A549 (cell line): ENCODE results near the gene RFESD. TPM values are rescaled to one million over a fixed set of nuclear protein-coding genes. Genes with fewer than 3 reads are reported as not detected.

Source experiments
- ATAC-seq, 2 experiments: fragments of 200-7000 bp in 1 of 2; fragments of >200 bp in 1 of 2; cut with Nextera tagmentation in 1 of 2; cut with Tn5 transposase in 1 of 2; 3 replicates each; pipeline versions ENCODE4 v1.8.0 to v1.9.1; 2018 to 2020; ENCODE audit warnings: mild to moderate bottlenecking in 1 of 2, moderate library complexity in 1 of 2
- CTCF ChIA-PET: fragments of 300-600 bp; sonication (Branson Sonifier 250); formaldehyde crosslinking; extraction: SDS; loops from one replicate; lab custom pipeline; 2021; ENCODE audit warnings: antibody characterized with exemption, inconsistent platforms; lab: Yijun Ruan, JAX
- POLR2A ChIA-PET: fragments of 350-600 bp; formaldehyde crosslinking; extraction: SDS; loops from one replicate; lab custom pipeline; 2021; ENCODE audit warnings: antibody characterized with exemption, inconsistent platforms; lab: Yijun Ruan, JAX
- DNase-seq, 2 experiments: peaks; one replicate each; pipeline versions ENCODE4 v3.0.0 to v3.0.0-alpha.2; 2011 to 2016; ENCODE audit warnings: low read depth in 1 of 2, low spot score in 1 of 2
- FAIRE-seq: peaks from 2 replicates; lab custom pipeline; 2011; peaks lifted over from hg19 to GRCh38; lab: Jason Lieb, UNC
- H3K27ac ChIP-seq, 2 experiments: fragments of >200 bp; sonication (Bioruptor Twin); formaldehyde crosslinking; 3 replicates each; pipeline ENCODE4 v1.5.1; 2016 to 2017
- H3K4me1 ChIP-seq: fragments of >200 bp; sonication (Bioruptor Twin); formaldehyde crosslinking; 3 replicates; pipeline ENCODE4 v1.6.1; 2016
- H3K4me2 ChIP-seq: fragments of >200 bp; sonication (Bioruptor Twin); formaldehyde crosslinking; 3 replicates; pipeline ENCODE4 v1.6.1; 2016
- H3K4me3 ChIP-seq: fragments of >200 bp; sonication (Bioruptor Twin); formaldehyde crosslinking; 3 replicates; pipeline ENCODE4 v1.5.1; 2016
- H3K9me3 ChIP-seq: fragments of >200 bp; sonication (Bioruptor Twin); formaldehyde crosslinking; 3 replicates; pipeline ENCODE4 v1.6.1; 2016
- CBX2 ChIP-seq: fragments of 200-600 bp; sonication (generic); IDR thresholded peaks from 2 replicates; pipeline ENCODE4 v1.6.1; 2016; ENCODE audit warnings: low read depth, mild to moderate bottlenecking, borderline replicate concordance
- CBX8 ChIP-seq: fragments of 200-600 bp; sonication (generic); IDR thresholded peaks from 2 replicates; pipeline ENCODE4 v1.6.1; 2016
- CHD4 ChIP-seq: fragments of 200-600 bp; sonication (generic); IDR thresholded peaks from 2 replicates; pipeline ENCODE4 v1.6.1; 2016; ENCODE audit warnings: antibody characterized with exemption, mild to moderate bottlenecking, borderline replicate concordance
- EHF ChIP-seq: fragments of 250-450 bp; sonication (Bioruptor Pico); IDR thresholded peaks from 2 replicates; pipeline ENCODE4 v1.5.0; 2020; ENCODE audit warnings: mild to moderate bottlenecking
- EHMT2 ChIP-seq: fragments of 200-600 bp; sonication (generic); IDR thresholded peaks from 2 replicates; pipeline ENCODE4 v1.6.1; 2016; ENCODE audit warnings: antibody characterized with exemption, low read depth, mild to moderate bottlenecking, moderate library complexity
- FOXS1 ChIP-seq: fragments of 250-450 bp; sonication (Bioruptor Pico); IDR thresholded peaks from 2 replicates; pipeline ENCODE4 v1.5.0; 2020; ENCODE audit warnings: mild to moderate bottlenecking, moderate library complexity
- HEYL ChIP-seq: fragments of 250-450 bp; sonication (Bioruptor Pico); IDR thresholded peaks from 2 replicates; pipeline ENCODE4 v1.8.0; 2021; ENCODE audit warnings: mild to moderate bottlenecking, moderate library complexity
- HOXB5 ChIP-seq: fragments of 250-450 bp; sonication (Bioruptor Pico); IDR thresholded peaks from 2 replicates; pipeline ENCODE4 v1.5.0; 2020; ENCODE audit warnings: mild to moderate bottlenecking, moderate library complexity
- JUNB ChIP-seq: fragments of >200 bp; sonication (Bioruptor Twin); formaldehyde crosslinking; IDR thresholded peaks from 2 replicates; pipeline ENCODE4 v1.6.1; 2016
- KDM5A ChIP-seq: fragments of 200-600 bp; sonication (generic); IDR thresholded peaks from 2 replicates; pipeline ENCODE4 v1.6.1; 2016; ENCODE audit warnings: antibody characterized with exemption, mild to moderate bottlenecking
- MAFK ChIP-seq: fragments of 450-650 bp; IDR thresholded peaks from 2 replicates; pipeline ENCODE4 v1.6.1; 2014; ENCODE audit not compliant: partially characterized antibody
- MAX ChIP-seq: IDR thresholded peaks from 2 replicates; pipeline ENCODE4 v1.6.1; 2012
- MYC ChIP-seq: IDR thresholded peaks from 2 replicates; pipeline ENCODE4 v1.6.1; 2012; ENCODE audit warnings: mild to moderate bottlenecking, inconsistent platforms, low read length, improper control_type of control experiment, borderline replicate concordance
- PBX3 ChIP-seq: IDR thresholded peaks from 2 replicates; pipeline ENCODE4 v1.6.1; 2012
- PHF8 ChIP-seq: fragments of 200-600 bp; sonication (generic); IDR thresholded peaks from 2 replicates; pipeline ENCODE4 v1.6.1; 2016; ENCODE audit warnings: low read depth, mild to moderate bottlenecking, antibody characterized with exemption, moderate library complexity, borderline replicate concordance
- POLR2A ChIP-seq: IDR thresholded peaks from 2 replicates; pipeline ENCODE4 v1.6.1; 2012; ENCODE audit warnings: mild to moderate bottlenecking, low read length
- POLR2AphosphoS2 ChIP-seq: conservative IDR thresholded peaks from 2 replicates; pipeline ENCODE4 v1.6.1; 2012; ENCODE audit warnings: low read length, improper control_type of control experiment, inconsistent platforms
- RAD21 ChIP-seq, 2 experiments: fragments of >200 bp in 1 of 2; sonication (Bioruptor Twin) in 1 of 2; formaldehyde crosslinking in 1 of 2; IDR thresholded peaks in 1 of 2; conservative IDR thresholded peaks in 1 of 2; 2 replicates in 1 of 2; 3 replicates in 1 of 2; pipeline ENCODE4 v1.6.1; 2012 to 2018; ENCODE audit warnings: inconsistent platforms in 1 of 2
- RARB ChIP-seq: fragments of 250-450 bp; sonication (Bioruptor Pico); IDR thresholded peaks from 2 replicates; pipeline ENCODE4 v1.8.0; 2021; ENCODE audit warnings: mild to moderate bottlenecking, moderate library complexity
- RCOR1 ChIP-seq: fragments of 150-350 bp; IDR thresholded peaks from 2 replicates; pipeline ENCODE4 v1.6.1; 2014; ENCODE audit warnings: antibody characterized with exemption, low read length, low read depth
- SMC3 ChIP-seq: fragments of >200 bp; sonication (Bioruptor Twin); formaldehyde crosslinking; IDR thresholded peaks from 3 replicates; pipeline ENCODE4 v1.6.1; 2018; ENCODE audit warnings: inconsistent platforms
- SREBF2 ChIP-seq: fragments of 450-650 bp; IDR thresholded peaks from 2 replicates; pipeline ENCODE4 v1.6.1; 2014; ENCODE audit warnings: mild to moderate bottlenecking, moderate library complexity
- TFCP2L1 ChIP-seq: fragments of 250-450 bp; sonication (Bioruptor Pico); IDR thresholded peaks from 2 replicates; pipeline ENCODE4 v1.5.0; 2021; ENCODE audit warnings: mild to moderate bottlenecking
- ZFP36 ChIP-seq: fragments of 450-650 bp; IDR thresholded peaks from 2 replicates; pipeline ENCODE4 v1.6.1; 2014; ENCODE audit warnings: borderline replicate concordance; ENCODE audit not compliant: partially characterized antibody
- ZSCAN20 ChIP-seq: fragments of 250-450 bp; sonication (Bioruptor Pico); IDR thresholded peaks from 2 replicates; pipeline ENCODE4 v1.8.0; 2022; ENCODE audit warnings: mild to moderate bottlenecking, moderate library complexity
- WGBS: methylation state at CpG from one replicate; pipeline ENCODE4 v1.1.6; 2017; ENCODE audit errors: missing lambda C conversion rate; 5-methylcytosine and 5-hydroxymethylcytosine counted together
- polyA plus RNA-seq, 4 experiments: library from polyadenylated mRNA; depleted of rRNA in 3 of 4; stranded (reverse); fragments of >200 nt; fragmentation: RNase III in 1 of 4; extraction: RNeasy Plus Mini Kit Qiagen cat#74134 plus additional on column Dnase treatment in 1 of 4; gene quantifications; 2 replicates in 3 of 4; 3 replicates in 1 of 4; pipeline ENCODE4 v1.2.3, GENCODE V29; 2011 to 2017
- TF ChIP-seq, protein P1 (sequence below): fragments of 200-600 bp; sonication (generic); IDR thresholded peaks from 2 replicates; pipeline ENCODE4 v1.6.1; 2016; ENCODE audit warnings: antibody characterized with exemption, mild to moderate bottlenecking, moderate library complexity
- TF ChIP-seq, protein P2 (sequence below): IDR thresholded peaks from 2 replicates; pipeline ENCODE4 v1.6.1; 2012; ENCODE audit warnings: low read depth, borderline replicate concordance
- TF ChIP-seq, protein P3 (sequence below): fragments of 250-450 bp; sonication (Bioruptor Pico); IDR thresholded peaks from 2 replicates; pipeline ENCODE4 v1.5.0; 2021; ENCODE audit warnings: mild to moderate bottlenecking, moderate library complexity, borderline replicate concordance

The RFESD gene
- polyA plus RNA-seq, 2 of the 4 experiments (the other 2 are of a cell fraction), result 1.6 to 5.4 TPM

DNA sequence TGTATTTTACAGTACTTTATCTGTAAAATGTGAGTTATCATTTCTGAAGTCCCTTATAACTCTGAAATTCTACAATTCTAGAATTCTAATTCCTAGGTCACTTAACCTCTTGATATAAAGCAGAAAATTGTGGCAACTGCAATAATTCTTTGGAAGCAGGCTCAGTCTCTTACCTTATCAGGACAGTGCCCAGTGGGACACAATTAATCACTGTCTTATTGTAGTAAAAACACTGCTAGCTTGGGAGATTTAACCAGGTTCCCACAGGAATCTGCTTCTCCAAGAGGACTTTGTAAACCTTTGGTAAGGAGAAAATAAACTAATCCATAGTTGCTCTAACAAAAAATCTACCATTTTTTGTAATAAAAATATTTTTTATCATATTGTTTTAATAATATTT lies 54.5 kb downstream of the RFESD start:
- no peak overlapping the region for H3K27ac ChIP-seq
- no peak for ATAC-seq
- H3K4me2 ChIP-seq, result no peak overlapping the region
- peaks cover 13% of the 10 kb centered on the region for H3K4me1 ChIP-seq
- H3K9me3 ChIP-seq, result no peaks in the 10 kb centered on the region
- POLR2A ChIA-PET, result no interaction called here
- FAIRE-seq, result no peak
- no peak overlapping the region for H3K4me3 ChIP-seq
- DNase-seq, result no peak
- TF ChIP-seq EHF (CRISPR knock-in tag), result no peak
- no peak for TF ChIP-seq SREBF2
- TF ChIP-seq PBX3, result no peak
- no peak for TF ChIP-seq ZFP36
- no peak for TF ChIP-seq MAX
- TF ChIP-seq HOXB5, result no peak
- no peak for TF ChIP-seq RARB
- TF ChIP-seq, protein P1, sequence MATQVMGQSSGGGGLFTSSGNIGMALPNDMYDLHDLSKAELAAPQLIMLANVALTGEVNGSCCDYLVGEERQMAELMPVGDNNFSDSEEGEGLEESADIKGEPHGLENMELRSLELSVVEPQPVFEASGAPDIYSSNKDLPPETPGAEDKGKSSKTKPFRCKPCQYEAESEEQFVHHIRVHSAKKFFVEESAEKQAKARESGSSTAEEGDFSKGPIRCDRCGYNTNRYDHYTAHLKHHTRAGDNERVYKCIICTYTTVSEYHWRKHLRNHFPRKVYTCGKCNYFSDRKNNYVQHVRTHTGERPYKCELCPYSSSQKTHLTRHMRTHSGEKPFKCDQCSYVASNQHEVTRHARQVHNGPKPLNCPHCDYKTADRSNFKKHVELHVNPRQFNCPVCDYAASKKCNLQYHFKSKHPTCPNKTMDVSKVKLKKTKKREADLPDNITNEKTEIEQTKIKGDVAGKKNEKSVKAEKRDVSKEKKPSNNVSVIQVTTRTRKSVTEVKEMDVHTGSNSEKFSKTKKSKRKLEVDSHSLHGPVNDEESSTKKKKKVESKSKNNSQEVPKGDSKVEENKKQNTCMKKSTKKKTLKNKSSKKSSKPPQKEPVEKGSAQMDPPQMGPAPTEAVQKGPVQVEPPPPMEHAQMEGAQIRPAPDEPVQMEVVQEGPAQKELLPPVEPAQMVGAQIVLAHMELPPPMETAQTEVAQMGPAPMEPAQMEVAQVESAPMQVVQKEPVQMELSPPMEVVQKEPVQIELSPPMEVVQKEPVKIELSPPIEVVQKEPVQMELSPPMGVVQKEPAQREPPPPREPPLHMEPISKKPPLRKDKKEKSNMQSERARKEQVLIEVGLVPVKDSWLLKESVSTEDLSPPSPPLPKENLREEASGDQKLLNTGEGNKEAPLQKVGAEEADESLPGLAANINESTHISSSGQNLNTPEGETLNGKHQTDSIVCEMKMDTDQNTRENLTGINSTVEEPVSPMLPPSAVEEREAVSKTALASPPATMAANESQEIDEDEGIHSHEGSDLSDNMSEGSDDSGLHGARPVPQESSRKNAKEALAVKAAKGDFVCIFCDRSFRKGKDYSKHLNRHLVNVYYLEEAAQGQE, result no peak
- TF ChIP-seq SMC3, result no peak
- TF ChIP-seq EHMT2, result no peak
- no peak for TF ChIP-seq ZSCAN20 (CRISPR knock-in tag)
- TF ChIP-seq CBX8, result no peak
- TF ChIP-seq, all 56 proteins: peak for 0
- CTCF ChIA-PET, result no interaction called here

- WGBS, result 43% methylated on average over 1 of the region's 1 CpG
- no peak for FAIRE-seq
- DNase-seq, result no peak
- no peak overlapping the region for H3K4me2 ChIP-seq
- H3K9me3 ChIP-seq, result no peaks in the 10 kb centered on the region
- no peak for ATAC-seq
- no peak overlapping the region for H3K27ac ChIP-seq
- ChIA-PET POLR2A (no interaction called here), CTCF (no interaction called here)
- H3K4me3 ChIP-seq, result no peak overlapping the region
- TF ChIP-seq, protein P2, sequence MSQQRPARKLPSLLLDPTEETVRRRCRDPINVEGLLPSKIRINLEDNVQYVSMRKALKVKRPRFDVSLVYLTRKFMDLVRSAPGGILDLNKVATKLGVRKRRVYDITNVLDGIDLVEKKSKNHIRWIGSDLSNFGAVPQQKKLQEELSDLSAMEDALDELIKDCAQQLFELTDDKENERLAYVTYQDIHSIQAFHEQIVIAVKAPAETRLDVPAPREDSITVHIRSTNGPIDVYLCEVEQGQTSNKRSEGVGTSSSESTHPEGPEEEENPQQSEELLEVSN, result no peak
- no peak for TF ChIP-seq FOXS1 (CRISPR knock-in tag)
- TF ChIP-seq CHD4, result no peak
- TF ChIP-seq MAFK, result no peak
- TF ChIP-seq RCOR1, result no peak
- no peak for TF ChIP-seq MYC
- no peak for TF ChIP-seq TFCP2L1 (CRISPR knock-in tag)
- no peak for TF ChIP-seq HEYL (CRISPR knock-in tag)
- TF ChIP-seq POLR2AphosphoS2, result no peak
- no peak for TF ChIP-seq CBX2
- TF ChIP-seq, protein P1, result no peak
- no peak for TF ChIP-seq JUNB
- no peak for TF ChIP-seq PHF8
- TF ChIP-seq, protein P3, sequence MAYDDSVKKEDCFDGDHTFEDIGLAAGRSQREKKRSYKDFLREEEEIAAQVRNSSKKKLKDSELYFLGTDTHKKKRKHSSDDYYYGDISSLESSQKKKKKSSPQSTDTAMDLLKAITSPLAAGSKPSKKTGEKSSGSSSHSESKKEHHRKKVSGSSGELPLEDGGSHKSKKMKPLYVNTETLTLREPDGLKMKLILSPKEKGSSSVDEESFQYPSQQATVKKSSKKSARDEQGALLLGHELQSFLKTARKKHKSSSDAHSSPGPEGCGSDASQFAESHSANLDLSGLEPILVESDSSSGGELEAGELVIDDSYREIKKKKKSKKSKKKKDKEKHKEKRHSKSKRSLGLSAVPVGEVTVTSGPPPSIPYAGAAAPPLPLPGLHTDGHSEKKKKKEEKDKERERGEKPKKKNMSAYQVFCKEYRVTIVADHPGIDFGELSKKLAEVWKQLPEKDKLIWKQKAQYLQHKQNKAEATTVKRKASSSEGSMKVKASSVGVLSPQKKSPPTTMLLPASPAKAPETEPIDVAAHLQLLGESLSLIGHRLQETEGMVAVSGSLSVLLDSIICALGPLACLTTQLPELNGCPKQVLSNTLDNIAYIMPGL (CRISPR knock-in tag), result no peak
- TF ChIP-seq RAD21 (conservative IDR thresholded peaks at IDR 0.05 in 1 of 2, IDR thresholded peaks at IDR 0.05 in 1 of 2), result no peak
- no peak for TF ChIP-seq POLR2A
- no peak for TF ChIP-seq KDM5A
- H3K4me1 ChIP-seq, result no peaks in the 10 kb centered on the region
These were observed 57.6 kb downstream of the RFESD start for GRCh38 chr5:95704150-95704549.
